HAP-1 (cell line): Measurements from ENCODE around the gene OR1D5.

ENCODE experiments used
- DNase-seq, 2 experiments: peaks; one replicate each; pipeline ENCODE4 v3.0.0-alpha.2; 2016 to 2020; ENCODE audit warnings: low spot score in 2 of 2
- H3K27me3 ChIP-seq: fragments of 250-450 bp; sonication (Bioruptor Pico); 2 replicates; pipeline ENCODE4 v1.5.1; 2020; ENCODE audit warnings: low read depth, mild to moderate bottlenecking, moderate library complexity
- H3K36me3 ChIP-seq: fragments of 250-450 bp; sonication (Bioruptor Pico); replicated peaks from 2 replicates; pipeline ENCODE4 v1.5.1; 2020; ENCODE audit warnings: mild to moderate bottlenecking
- H3K4me1 ChIP-seq: fragments of 250-450 bp; sonication (Bioruptor Pico); 2 replicates; pipeline ENCODE4 v1.5.1; 2020; ENCODE audit warnings: mild to moderate bottlenecking
- H3K4me3 ChIP-seq: fragments of 250-450 bp; sonication (Bioruptor Pico); 2 replicates; pipeline ENCODE4 v1.5.1; 2020; ENCODE audit warnings: mild to moderate bottlenecking, moderate library complexity
- H3K9me3 ChIP-seq: fragments of 250-450 bp; sonication (Bioruptor Pico); 2 replicates; pipeline ENCODE4 v1.5.1; 2020; ENCODE audit warnings: mild to moderate bottlenecking, moderate library complexity
- in situ Hi-C: fragments of 300-500 bp; cut with MboI; formaldehyde crosslinking; loops from 3 replicates; pipeline ENCODE4 v1.14.3; 2020; ENCODE audit warnings: low sequenced_read_pairs, inconsistent platforms, mixed read lengths

Gene OR1D5

GRCh38 chr17:3026856-3027751, 36.3 kb downstream of the OR1D5 start:
- Histone ChIP-seq H3K4me1 (no peaks in the 10 kb centered on the region), H3K27me3 (no peaks in the 10 kb centered on the region), H3K4me3 (no peak overlapping the region), H3K36me3 (no peaks in the 10 kb centered on the region; the same call in 1 of the 2 replicates), H3K9me3 (no peaks in the 10 kb centered on the region)
- DNase-seq = no peak
- in situ Hi-C loops = no loop called here

- H3K4me1 ChIP-seq = no peaks in the 10 kb centered on the region
- no peak for DNase-seq
- no peaks in the 10 kb centered on the region for H3K9me3 ChIP-seq
- no peak overlapping the region for H3K4me3 ChIP-seq
- no peaks in the 10 kb centered on the region; the same call in 1 of the 2 replicates for H3K36me3 ChIP-seq
- in situ Hi-C loops = no loop called here
- no peaks in the 10 kb centered on the region for H3K27me3 ChIP-seq
Observed at GRCh38 chr17:3026125-3026855, 37.1 kb downstream of the OR1D5 start.

- Histone ChIP-seq H3K4me3 (no peak overlapping the region), H3K9me3 (no peaks in the 10 kb centered on the region), H3K4me1 (no peaks in the 10 kb centered on the region), H3K27me3 (no peaks in the 10 kb centered on the region), H3K36me3 (no peaks in the 10 kb centered on the region; the same call in 1 of the 2 replicates)
- in situ Hi-C loops = no loop called here
- DNase-seq = no peak
Observed at GRCh38 chr17:3025421-3026124, 37.8 kb downstream of the OR1D5 start.

- H3K9me3 ChIP-seq = no peaks in the 10 kb centered on the region
- no peaks in the 10 kb centered on the region for H3K27me3 ChIP-seq
- in situ Hi-C loops = loop anchor here (25.0 kb wide), 1 partner anchor 637 kb away; no protein-coding TSS in a partner anchor
- DNase-seq = no peak
- H3K4me1 ChIP-seq = no peaks in the 10 kb centered on the region
- no peaks in the 10 kb centered on the region for H3K36me3 ChIP-seq
- no peak overlapping the region for H3K4me3 ChIP-seq
Observed at GRCh38 chr17:3024346-3024745, 39.1 kb downstream of the OR1D5 start.

- H3K4me3 ChIP-seq = no peak overlapping the region
- no peaks in the 10 kb centered on the region for H3K27me3 ChIP-seq
- no peaks in the 10 kb centered on the region for H3K9me3 ChIP-seq
- no peaks in the 10 kb centered on the region for H3K4me1 ChIP-seq
- no peak for DNase-seq
- no peaks in the 10 kb centered on the region for H3K36me3 ChIP-seq
- in situ Hi-C loops = loop anchor here (25.0 kb wide), 1 partner anchor 635 kb away; no protein-coding TSS in a partner anchor
Observed at GRCh38 chr17:3022197-3022596, 41.2 kb downstream of the OR1D5 start.

- H3K36me3 ChIP-seq = no peaks in the 10 kb centered on the region
- no peaks in the 10 kb centered on the region for H3K27me3 ChIP-seq
- in situ Hi-C loops = loop anchor here (25.0 kb wide), 1 partner anchor 633 kb away; no protein-coding TSS in a partner anchor
- no peak overlapping the region for H3K4me3 ChIP-seq
- no peaks in the 10 kb centered on the region for H3K4me1 ChIP-seq
- H3K9me3 ChIP-seq = no peaks in the 10 kb centered on the region
- no peak for DNase-seq
Observed at GRCh38 chr17:3020381-3020780, 43.0 kb downstream of the OR1D5 start.

- H3K9me3 ChIP-seq = no peaks in the 10 kb centered on the region
- H3K36me3 ChIP-seq = no peaks in the 10 kb centered on the region
- in situ Hi-C loops = loop anchor here (25.0 kb wide), 1 partner anchor 632 kb away; no protein-coding TSS in a partner anchor
Observed at GRCh38 chr17:3019761-3020160, 43.6 kb downstream of the OR1D5 start.

GRCh38 chr17:3017936-3018335, 45.5 kb downstream of the OR1D5 start:
- no peak for DNase-seq
- Histone ChIP-seq H3K9me3 (no peaks in the 10 kb centered on the region), H3K4me1 (no peaks in the 10 kb centered on the region), H3K4me3 (no peak overlapping the region), H3K27me3 (no peaks in the 10 kb centered on the region), H3K36me3 (no peaks in the 10 kb centered on the region)
- in situ Hi-C loops = loop anchor here (25.0 kb wide), 1 partner anchor 631 kb away; no protein-coding TSS in a partner anchor

More at GRCh38 chr17:3019761-3020160, 43.6 kb downstream of the OR1D5 start:
- DNase-seq = no peak
- Histone ChIP-seq H3K27me3 (no peaks in the 10 kb centered on the region), H3K4me1 (no peaks in the 10 kb centered on the region), H3K4me3 (no peak overlapping the region)

- no peaks in the 10 kb centered on the region for H3K36me3 ChIP-seq
- H3K9me3 ChIP-seq = no peaks in the 10 kb centered on the region
- H3K27me3 ChIP-seq = no peaks in the 10 kb centered on the region
- H3K4me1 ChIP-seq = no peaks in the 10 kb centered on the region
- no peak for DNase-seq
- no peak overlapping the region for H3K4me3 ChIP-seq
- in situ Hi-C loops = loop anchor here (25.0 kb wide), 1 partner anchor 629 kb away; no protein-coding TSS in a partner anchor
Observed at GRCh38 chr17:3015890-3016289, 47.5 kb downstream of the OR1D5 start.

GRCh38 chr17:3012926-3013581, 50.4 kb downstream of the OR1D5 start:
- Histone ChIP-seq H3K4me3 (no peak overlapping the region), H3K27me3 (no peaks in the 10 kb centered on the region), H3K36me3 (no peaks in the 10 kb centered on the region), H3K4me1 (no peaks in the 10 kb centered on the region), H3K9me3 (no peaks in the 10 kb centered on the region)
- DNase-seq = peak; percentile 23 to 69
- in situ Hi-C loops = loop anchor here (5.0 to 25.0 kb wide), 2 partner anchors 186 to 626 kb away; no protein-coding TSS in a partner anchor
